OCI-LY1 (cell line): ENCODE measurements around the gene DIP2C.

Source experiments
- CTCF ChIP-seq: fragments of 200-600 bp; sonication (generic), shearing (Covaris generic); IDR thresholded peaks from 2 replicates; pipeline ENCODE4 v1.5.1; 2017; ENCODE audit warnings: mild to moderate bottlenecking, antibody characterized with exemption, low read length, moderate library complexity, mixed read lengths
- EZH2 ChIP-seq: fragments of 200-600 bp; sonication (generic), shearing (Covaris generic); IDR thresholded peaks from 2 replicates; pipeline ENCODE4 v1.8.0; 2017; ENCODE audit warnings: borderline replicate concordance, mixed run types, mild to moderate bottlenecking, antibody characterized with exemption, low read length, moderate library complexity, mixed read lengths

GRCh38 chr10:600234-600633 lies 89.2 kb downstream of the DIP2C start:
- TF ChIP-seq CTCF (no peak), EZH2 (no peak)
